GM23248 (cell line): Measurements from ENCODE around the gene ARR3.

Experiments
- EZH2 ChIP-seq: fragments of 200-600 bp; sonication (generic); IDR thresholded peaks from 2 replicates; pipeline ENCODE4 v1.6.1; 2018; ENCODE audit warnings: antibody characterized with exemption, mild to moderate bottlenecking; ENCODE audit not compliant: insufficient read depth, poor library complexity, severe bottlenecking
- EZH2phosphoT487 ChIP-seq: fragments of 200-600 bp; sonication (generic); IDR thresholded peaks from 2 replicates; pipeline ENCODE4 v1.6.1; 2018; ENCODE audit warnings: antibody characterized with exemption, moderate library complexity, mild to moderate bottlenecking, low read depth; ENCODE audit not compliant: insufficient read depth

DNA sequence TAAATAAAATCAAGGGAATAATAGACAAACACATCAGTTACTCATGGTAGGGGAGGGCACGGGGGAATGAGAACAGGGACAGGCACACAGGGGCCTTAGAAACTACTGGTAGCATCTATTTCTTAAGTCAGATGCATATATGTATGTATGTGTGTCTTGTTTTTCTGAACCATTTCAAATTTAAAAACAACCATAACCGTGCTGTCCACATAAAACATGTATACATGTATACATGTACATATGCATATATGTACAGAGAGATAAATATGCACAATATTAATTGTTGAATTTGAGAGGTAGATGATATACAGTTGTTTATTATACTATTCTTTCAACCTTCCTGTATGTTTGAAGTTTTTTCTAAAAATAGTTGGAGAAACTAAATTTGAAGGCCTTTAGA, 41.4 kb upstream of the ARR3 start:
- no peak for TF ChIP-seq EZH2
- TF ChIP-seq EZH2phosphoT487: no peak
